A549 (cell line): ENCODE data around the gene OOEP.

Source experiments
- PHF8 ChIP-seq: fragments of 200-600 bp; sonication (generic); IDR thresholded peaks from 2 replicates; pipeline ENCODE4 v1.6.1; 2016; ENCODE audit warnings: low read depth, mild to moderate bottlenecking, antibody characterized with exemption, moderate library complexity, borderline replicate concordance
- TF ChIP-seq, protein P1 (sequence below): fragments of >200 bp; sonication (Bioruptor Twin); formaldehyde crosslinking; IDR thresholded peaks from 3 replicates; pipeline ENCODE4 v1.5.1; 2016

DNA sequence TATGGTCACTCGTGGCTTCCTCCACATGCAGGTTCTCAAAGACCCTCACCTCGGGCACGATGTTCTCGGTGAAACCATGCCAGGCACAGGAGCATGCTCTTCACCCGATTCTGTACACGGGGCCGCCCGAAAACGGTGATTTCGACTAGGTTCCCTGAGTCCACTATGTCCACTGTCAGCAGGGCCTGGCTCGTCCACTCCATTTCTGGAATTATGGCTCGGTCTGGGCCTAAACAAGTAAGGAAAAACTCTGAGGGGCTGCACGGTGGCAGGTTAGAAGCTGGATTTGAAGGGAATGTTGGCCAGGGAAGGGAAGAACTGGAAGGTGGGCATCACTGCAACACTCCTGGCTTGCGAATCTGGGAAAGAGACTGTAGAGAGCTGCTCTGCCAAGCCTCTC, 540 bp downstream of the OOEP start:
- TF ChIP-seq, protein P1, sequence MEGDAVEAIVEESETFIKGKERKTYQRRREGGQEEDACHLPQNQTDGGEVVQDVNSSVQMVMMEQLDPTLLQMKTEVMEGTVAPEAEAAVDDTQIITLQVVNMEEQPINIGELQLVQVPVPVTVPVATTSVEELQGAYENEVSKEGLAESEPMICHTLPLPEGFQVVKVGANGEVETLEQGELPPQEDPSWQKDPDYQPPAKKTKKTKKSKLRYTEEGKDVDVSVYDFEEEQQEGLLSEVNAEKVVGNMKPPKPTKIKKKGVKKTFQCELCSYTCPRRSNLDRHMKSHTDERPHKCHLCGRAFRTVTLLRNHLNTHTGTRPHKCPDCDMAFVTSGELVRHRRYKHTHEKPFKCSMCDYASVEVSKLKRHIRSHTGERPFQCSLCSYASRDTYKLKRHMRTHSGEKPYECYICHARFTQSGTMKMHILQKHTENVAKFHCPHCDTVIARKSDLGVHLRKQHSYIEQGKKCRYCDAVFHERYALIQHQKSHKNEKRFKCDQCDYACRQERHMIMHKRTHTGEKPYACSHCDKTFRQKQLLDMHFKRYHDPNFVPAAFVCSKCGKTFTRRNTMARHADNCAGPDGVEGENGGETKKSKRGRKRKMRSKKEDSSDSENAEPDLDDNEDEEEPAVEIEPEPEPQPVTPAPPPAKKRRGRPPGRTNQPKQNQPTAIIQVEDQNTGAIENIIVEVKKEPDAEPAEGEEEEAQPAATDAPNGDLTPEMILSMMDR = no peak
- no peak for TF ChIP-seq PHF8
